Medulla oblongata (tissue), 1 donor: ENCODE measurements around the gene PAMR1.

ENCODE experiments used
- DNase-seq: peaks from one replicate; pipeline ENCODE4 v3.0.0-alpha.2; 2015; ENCODE audit errors: extremely low spot score

PAMR1 gene

DNA sequence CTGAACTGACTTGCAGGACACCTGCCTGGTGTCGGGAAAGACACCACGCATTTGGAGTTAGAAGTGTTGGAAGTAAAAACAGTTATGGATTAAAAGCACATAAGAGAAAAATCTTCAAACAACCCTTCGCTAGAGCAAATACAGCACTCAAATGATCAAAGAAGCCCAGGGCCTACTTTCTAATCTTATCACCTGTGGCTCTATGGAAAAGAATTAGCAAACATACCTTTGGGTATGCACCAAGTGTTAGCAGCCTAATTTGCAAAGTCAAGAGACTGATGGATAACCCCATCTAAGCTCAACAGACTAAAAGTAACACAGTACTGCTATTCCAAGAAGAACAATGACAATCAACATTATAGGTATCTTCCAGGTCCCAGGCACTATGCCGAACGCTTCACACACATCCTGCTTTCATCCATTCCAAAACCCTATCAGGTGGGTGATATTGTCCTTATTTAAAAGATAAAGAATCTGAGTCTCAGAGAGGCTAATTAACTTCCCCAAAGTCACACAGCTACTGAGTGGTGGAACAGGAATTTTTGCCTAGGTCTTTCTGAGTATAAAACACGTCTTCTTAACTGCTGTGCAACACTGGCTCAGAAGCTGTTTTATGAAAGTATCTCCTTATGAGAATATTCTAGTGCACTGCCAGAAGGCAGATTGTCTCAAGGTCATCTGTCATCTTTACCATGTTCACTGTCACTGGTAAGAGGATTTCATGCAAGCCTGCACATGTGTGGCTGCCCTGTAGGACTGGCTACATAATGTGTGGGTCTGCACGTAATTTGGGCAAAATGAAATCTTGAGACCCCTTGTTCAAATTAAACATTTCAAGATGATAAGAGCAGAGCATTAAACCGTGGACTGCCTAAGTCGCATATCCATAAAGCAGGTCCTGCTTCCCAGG is 122.4 kb downstream of the PAMR1 start:
- no peak for DNase-seq

DNA sequence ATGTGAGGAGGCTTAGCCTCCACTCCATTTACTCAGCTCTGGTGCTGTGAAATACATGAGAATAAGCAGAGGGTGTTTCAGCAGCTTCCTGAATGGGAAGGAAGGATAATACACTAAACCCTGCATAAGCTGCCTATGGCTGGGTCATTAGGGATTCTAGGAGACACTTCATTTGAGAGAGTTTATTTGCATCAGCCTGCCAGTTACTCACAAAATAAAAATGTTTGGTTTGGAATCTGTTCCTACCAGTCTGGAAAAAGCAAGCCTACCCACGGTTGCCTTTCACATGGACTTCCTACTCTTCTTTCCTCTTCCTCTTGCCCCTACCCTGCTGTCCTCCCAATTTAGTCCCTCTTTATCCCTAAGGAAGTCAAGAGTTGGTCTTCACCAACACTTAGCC is 126.5 kb downstream of the PAMR1 start:
- DNase-seq, result no peak

DNA sequence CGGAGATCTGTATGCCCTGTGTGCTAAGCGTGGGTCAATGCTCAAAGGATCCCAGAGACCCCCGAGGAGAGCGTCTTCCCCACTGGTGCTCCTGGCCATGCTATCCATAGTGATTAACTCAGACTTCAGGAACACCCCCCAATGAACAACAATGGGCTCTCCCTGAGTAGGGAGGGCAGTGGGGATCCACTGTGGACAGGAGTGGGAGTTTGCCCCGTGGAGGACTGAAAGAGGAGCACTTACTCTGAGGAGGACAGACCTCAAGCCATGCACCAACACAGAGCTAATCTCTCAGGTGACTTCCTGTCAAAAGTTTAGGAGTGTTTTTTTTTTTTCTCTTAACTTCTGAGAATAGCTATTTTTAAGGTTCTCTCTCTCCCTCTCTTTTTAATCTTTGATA is 130.5 kb downstream of the PAMR1 start:
- DNase-seq, result no peak

DNA sequence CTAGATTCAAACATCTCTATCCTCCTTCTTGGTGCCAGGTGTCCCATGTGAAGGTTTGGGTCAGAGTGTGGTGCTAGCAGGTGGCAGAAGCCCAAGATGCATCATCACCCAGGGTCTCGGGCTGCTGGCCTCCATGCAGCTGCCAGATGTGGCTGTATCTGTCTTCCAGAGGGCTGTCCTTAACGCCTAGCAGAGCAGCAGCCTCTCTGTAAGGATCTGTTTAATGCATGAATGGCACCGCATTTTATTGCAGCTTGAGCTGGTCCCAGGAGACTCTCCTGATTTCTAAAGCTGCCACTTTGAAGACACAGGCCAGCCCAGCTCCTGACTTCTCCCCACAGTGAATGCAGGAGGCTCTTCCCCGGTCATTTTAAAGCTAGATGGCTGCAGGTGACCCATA is 132.3 kb downstream of the PAMR1 start:
- DNase-seq, result no peak

DNA sequence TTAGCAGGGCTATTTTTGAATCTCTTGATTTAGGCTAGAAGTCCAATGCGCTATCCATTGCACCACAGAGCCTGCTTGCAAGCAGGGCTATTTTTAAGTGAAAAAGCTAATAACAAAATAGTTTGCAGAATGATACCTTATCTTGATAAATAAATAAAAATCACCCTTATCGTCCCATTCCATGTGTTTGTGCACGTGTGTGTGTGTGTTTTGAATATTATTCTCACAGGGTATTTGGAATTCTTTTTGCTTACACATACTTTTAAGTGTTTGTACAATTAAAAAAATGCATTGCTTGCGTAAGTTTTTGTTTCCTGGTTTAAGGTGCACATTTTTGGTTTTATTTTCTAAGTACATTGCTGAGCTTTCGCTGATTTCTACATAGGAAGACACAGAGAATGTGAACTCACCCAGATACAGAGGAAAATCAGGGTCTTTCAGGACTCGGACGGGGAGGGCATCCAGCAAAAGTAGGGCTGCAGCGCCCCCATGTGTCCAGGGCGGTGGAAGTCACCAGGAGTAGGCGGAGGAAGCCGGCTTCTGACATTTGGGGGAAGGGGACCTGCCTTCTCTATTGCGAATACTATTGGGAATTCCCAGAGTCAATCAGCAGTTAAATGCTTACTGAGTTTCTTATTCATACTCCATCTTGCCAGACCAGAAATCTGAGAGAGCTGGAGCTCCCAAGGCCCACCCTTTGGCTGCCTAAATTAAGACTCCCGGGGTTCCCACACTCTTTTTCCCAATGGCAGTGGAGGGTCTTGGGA is 133.3 kb downstream of the PAMR1 start:
- DNase-seq, result peak; percentile 88

DNA sequence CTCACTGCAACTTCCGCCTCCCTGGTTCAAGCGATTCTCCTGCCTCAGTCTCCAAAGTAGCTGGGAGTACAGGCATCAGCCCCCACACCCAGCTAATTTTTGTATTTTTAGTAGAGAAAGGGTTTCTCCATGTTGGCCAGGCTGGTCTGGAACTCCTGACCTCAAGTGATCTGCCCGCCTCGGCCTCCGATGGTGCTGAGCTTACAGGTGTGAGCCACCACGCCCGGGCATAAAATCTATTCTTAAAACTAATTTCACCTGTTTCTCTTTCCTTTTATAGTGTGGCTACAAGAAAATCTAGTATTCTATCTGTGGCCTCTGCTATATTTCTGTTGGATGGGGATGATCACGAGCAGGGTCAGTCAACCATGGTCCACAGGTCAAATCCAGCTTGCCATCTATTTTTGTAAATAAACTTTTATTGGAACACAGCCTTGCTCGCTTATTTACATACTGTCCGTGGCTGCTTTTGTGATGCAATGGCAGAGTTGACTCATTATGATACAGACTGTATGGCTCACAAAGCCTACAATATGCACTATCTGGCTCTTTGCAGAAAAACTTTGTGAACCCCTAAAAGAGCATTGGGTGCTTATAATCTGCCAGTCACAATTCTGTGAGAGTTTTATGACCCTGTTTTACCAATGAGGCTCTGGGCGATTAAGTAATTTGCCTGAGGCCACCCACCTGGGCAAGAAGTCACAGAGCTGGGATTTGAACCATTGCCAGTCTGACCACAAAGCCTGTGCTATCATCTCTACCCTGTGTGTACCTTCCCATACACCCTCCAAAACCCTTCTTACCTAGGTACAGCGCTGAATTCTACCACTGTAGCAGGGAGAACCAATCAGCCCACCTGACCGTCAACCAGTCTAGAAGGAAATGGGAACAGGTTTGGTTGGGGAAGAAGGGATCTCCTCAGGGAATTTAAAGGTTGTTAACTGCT is 134.4 kb downstream of the PAMR1 start:
- DNase-seq, result no peak

DNA sequence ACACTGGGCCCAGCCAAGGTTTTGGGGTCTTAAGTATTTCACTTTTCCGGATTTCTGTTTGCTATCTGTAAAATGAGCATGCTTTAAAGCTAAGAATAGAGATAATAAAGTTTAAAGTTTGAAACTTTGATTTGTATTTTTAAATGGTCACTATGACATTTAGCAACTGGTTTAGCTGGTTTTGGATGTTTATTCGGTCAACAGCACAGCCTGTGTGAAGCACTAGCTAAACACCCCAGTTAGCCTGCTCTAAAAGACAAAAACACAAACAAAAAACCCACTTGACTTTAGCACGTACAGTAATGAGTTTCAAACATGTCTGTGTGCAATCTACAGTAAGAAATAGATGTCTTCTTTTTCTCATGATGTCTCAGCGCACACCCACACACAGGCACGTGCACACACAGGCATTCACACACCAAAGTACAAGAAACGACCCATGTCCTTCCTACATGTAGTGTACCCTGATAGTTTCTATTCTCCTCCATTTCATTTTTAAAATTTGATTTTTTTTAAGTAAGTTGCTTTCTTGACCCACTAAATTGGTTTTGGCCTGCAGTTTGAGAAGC is 135.4 kb downstream of the PAMR1 start:
- no peak for DNase-seq

DNA sequence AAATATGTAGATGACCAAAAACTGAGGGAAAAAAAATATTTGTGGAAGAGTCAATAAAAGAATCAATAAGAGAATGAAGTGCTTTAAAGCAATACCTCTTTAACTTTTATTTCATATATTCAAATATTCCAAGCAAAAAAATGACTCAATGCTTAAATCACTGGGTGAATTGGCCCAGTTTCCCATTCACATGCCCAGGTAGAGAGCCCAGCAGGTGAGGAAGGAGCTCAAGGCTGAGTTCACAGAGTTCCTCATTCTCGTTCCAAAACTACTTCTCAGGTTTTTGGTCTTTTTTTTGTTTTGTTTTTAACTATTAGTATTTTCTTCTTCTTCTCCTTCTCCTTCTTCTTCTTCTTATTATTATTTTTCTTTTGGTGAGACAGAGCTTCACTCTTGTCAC is 136.3 kb downstream of the PAMR1 start:
- no peak for DNase-seq

DNA sequence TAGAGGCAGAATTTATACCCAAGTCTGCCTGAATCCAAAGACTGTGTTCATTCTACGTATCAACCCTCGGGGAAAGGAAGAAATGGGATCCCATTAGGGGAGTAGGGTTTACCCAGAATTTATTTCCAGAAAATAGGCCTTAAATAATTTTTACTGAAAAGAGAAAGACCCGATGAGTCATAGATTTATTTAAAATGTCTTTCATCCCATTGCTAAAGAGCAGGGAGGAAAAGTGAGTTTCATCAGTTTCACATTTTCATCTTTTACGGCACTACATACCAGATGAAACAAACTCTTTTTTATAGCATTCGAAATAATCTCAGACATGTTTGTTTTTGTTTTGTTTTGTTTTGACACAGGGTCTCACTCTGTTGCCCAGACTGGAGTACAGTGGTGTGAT is 137.4 kb downstream of the PAMR1 start:
- DNase-seq, result no peak

DNA sequence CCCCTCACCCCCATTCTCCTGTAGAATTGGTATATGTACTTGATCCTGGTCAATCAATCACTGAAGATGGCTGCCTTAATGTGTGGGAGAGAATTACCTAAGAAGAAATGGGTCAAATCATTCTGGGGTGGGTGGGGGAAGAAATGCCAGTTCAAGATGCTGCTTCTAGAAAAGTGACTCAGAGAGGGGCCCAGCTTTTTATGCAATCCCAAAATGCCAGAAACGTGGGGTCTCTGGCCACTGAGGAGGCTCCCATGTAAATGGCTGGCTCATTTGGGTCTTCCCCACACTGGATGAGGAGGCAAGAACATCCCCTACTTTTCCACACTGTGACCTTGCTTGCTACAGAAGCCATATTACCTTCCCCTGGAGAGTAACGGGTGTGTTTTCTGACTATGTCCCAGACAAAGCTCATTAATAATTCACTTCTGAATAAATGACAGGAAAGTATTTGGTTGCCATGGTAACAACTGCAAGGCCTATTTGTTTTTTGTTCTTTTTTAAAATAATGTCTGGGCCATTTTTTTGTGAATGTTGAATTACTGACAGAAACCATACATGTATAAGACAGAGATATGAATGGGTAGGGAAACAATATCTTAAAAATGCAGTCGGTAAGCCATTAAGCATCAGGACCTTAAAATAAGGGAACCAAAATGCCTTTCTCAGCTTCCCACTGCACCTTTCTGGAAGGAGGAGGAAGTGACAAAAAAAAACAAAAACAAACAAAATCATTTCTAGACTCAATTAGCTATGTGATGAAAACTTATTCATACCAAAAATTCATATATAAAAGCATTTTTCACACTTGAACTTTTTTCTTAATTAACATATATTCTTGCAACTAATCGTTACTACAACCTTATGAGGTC is 138.1 kb downstream of the PAMR1 start:
- DNase-seq, result no peak

DNA sequence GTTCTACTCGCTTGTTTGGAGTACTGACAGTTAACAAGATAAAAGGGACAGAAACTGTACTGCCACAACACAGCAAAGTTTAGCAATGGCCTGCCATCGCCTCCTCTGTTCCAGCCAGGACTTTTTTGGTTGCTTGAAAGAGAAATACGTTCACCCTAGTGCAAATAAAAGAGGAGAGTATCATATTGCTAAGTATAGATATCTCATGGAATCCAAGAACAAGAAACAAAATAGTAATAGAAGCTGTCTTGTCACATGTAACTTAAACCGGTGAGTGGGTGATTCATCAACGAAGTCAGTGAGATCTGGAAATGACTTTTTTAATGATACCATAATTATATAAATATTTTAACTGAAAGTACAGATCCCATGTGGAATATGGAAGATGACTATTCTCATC is 141.5 kb downstream of the PAMR1 start:
- no peak for DNase-seq
